ENCODE results near the gene SEPTIN1.
"Not testable (repeated sequence)": the region's sequence is repeated elsewhere in the genome, so short reads cannot be mapped to it uniquely, and the experiment has no call there.

Gene SEPTIN1

GRCh38 chr16:30356401-30357084 lies 25.8 kb downstream of the SEPTIN1 start:
- DNase-seq = no peak

- DNase-seq = no peak
Measured at GRCh38 chr16:30355954-30356308, 26.4 kb downstream of the SEPTIN1 start.

- peak; percentile 100 for DNase-seq
Measured at GRCh38 chr16:30355144-30355953, 27.0 kb downstream of the SEPTIN1 start, which contains the start of gene CD2BP2. Gene CD2BP2 (minus strand): TSS chr16:30355308. CDS start chr16:30354681, 627 bp downstream.

- DNase-seq = no peak
Measured at GRCh38 chr16:30354423-30355143, 27.8 kb downstream of the SEPTIN1 start.

GRCh38 chr16:30353438-30354129 lies 28.8 kb downstream of the SEPTIN1 start:
- no peak for DNase-seq

- no peak for DNase-seq
Measured at GRCh38 chr16:30352488-30353401, 29.6 kb downstream of the SEPTIN1 start.

GRCh38 chr16:30351586-30352419 lies 30.6 kb downstream of the SEPTIN1 start:
- peak; percentile 60 for DNase-seq

- DNase-seq = no peak
Measured at GRCh38 chr16:30351001-30351441, 31.3 kb downstream of the SEPTIN1 start.

- DNase-seq = no peak
Measured at GRCh38 chr16:30350134-30350871, 32.1 kb downstream of the SEPTIN1 start.

- DNase-seq = no peak
Measured at GRCh38 chr16:30349675-30350074, 32.7 kb downstream of the SEPTIN1 start.

- DNase-seq = no peak
Measured at GRCh38 chr16:30348929-30349328, 33.4 kb downstream of the SEPTIN1 start.

GRCh38 chr16:30348113-30348512 lies 34.2 kb downstream of the SEPTIN1 start:
- no peak for DNase-seq

- no peak for DNase-seq
Measured at GRCh38 chr16:30346286-30346685, 36.1 kb downstream of the SEPTIN1 start.

- DNase-seq = not testable (repeated sequence)
Measured at GRCh38 chr16:30343491-30343820, 38.9 kb downstream of the SEPTIN1 start.

GRCh38 chr16:30342751-30343490 lies 39.4 kb downstream of the SEPTIN1 start:
- DNase-seq = no peak

- DNase-seq = not testable (repeated sequence)
Measured at GRCh38 chr16:30341971-30342370, 40.4 kb downstream of the SEPTIN1 start.

- no peak for DNase-seq
Measured at GRCh38 chr16:30340621-30341020, 41.7 kb downstream of the SEPTIN1 start.

GRCh38 chr16:30338715-30339114 lies 43.6 kb downstream of the SEPTIN1 start:
- DNase-seq = not testable (repeated sequence)

GRCh38 chr16:30337964-30338357 lies 44.4 kb downstream of the SEPTIN1 start:
- not testable (repeated sequence) for DNase-seq

Data from fibroblast of skin of right biceps (primary cell).